NCI-H2107 (cell line): Measurements from ENCODE around the gene RNF4.
"Not testable (repeated sequence)": the region's sequence is repeated elsewhere in the genome, so short reads cannot be mapped to it uniquely, and the experiment has no call there.

Source experiments
- DNase-seq: peaks from one replicate; lab custom pipeline; 2025; lab: John Stamatoyannopoulos, UW

The RNF4 gene

DNA sequence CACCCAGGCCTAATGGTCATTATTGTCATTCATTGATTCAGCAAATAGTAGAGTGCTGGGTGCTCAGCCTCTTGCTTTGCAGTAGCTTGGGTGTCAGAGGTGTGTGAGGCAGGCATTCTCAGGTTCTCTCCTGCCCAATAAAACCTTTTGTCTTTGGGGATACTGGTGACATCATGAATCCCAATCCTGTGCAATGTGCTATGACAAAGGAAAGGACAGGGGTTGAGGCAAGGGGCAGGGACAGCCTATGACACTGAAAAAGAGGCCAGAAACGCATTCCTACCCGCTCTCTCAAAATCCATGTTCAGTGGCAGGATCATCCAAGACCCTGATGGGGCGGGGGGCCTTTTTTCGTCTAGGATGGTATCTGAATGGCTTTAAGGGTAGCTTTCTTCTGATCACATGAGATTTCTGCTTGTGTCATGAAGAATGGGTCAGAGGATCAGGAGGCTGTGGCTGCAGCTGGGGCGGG is 66.0 kb downstream of the RNF4 start:
- DNase-seq: no peak

DNA sequence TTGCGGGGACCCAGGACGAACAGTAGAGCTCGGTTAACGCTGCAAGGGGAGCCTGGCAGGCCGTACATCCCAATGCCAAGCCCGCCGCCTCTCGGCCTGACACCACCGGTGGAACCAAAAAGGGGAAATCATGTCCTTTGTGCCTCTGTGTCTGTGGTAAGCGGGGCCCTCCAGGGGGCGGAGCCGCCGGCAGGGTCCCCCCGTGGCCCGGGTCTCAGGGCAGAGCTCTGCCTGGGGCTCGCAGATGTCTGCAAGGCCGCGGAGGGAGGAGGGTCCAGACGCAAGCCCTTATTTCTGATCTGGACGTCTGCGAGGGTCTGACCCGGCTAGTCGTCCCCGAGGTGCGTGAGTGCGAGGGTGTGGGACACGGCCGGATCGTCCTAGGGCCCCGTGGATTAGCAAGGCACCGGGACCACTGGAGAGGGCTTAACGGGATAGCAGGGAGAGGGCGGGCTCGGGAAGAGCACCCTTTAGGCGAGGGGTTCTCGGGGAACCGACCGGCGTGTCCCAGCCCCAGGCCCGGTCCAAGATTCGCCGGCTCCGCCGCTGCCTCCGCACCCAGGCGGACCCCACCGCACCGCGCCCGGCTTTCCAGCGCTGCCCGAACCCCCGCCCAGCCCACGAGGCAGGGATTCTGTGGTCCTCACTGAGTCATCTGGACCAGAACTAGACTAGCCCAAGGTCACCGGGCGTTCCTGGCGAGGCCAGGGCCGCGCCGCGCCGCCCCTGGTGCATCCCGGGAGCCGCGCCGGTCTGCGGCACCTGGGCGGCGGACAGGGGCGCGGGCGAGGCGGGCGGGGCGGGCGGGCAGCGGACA is 66.7 kb downstream of the RNF4 start:
- no peak for DNase-seq

DNA sequence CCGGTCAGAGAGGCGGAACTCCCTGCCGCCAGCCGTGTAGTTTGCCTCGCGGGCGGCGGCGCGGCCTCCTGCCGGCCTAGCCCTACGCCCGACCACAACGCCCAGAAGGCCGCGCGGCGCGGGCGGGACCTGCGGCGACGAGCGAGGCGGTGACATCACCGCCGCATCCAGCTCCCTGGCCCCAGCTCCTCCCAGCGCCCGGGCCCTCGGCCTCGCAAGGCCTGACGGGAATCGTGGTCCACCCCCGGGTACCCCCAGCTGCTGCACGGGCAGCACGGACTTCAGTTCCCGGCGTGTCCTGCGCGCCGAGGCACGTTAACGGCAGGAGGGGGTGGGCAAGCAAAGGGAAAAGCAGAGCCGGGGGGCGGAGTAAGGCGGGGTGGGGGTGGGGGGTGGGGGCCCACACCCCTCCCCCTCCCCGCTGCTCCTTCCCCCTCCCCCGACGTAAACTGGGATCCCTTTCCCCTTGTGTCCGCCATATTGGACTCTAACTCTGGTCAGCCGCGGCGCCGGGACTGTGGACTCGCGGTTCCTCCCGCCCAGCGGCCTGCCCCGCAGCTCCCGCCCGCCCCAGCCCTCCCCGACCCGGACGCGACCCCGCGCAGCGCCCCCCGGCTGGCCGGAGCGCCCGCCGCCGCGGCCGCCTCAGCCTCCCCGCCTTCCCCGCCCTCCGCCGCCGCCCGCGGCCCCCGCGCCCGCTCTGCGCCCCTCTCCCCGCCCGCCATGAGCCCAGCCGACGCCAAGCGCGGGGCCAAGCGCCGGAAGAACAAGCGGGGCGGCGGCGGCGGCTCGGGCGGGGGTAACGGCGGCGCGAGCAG is 67.5 kb downstream of the RNF4 start, which contains the start of gene FAM193A:
FAM193A (plus strand) TSS at position 455 of the 818 bp plus-strand sequence; CDS start at position 724, 269 bp downstream.
- peak; percentile 89 for DNase-seq

DNA sequence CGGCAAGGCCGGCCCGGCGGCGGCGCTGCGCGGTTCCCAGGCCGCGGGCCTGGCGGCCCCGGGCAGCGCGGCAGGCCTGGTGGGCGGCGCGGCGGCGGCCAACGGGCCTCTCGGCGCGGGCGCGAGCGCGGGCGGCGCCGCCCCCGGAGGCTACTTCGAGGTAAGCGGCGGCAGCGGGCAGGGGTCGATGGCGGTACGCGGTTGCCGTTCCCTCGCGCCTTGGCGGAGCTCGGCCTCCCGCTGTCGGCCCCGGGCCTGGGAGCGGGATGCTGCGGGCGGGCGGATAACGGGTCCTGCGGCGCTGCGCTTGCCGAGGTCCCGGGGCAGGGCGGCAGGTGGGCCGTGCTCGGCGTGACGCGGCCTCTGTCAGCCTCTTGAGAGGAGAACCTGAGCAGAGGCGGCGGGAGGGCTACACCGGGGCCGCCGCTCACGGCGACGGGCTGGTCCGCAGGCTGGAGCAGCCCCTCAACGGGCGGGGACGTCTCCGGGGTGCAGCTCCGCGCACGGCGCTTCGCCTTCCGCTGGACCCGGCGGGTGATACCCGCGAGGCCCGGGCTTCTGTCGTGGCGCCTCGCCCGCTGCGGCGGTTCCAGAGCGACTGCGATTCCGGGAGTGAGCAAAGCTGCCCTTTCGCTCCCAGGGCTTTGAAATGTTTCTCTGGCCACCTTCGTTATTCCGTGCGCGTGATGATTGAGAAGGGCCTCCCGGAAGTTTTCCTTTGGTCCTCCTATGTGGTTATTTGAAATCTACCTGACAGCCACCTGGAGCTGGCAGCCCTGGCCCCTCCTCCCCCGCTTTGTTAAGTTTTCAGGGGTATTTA is 68.3 kb downstream of the RNF4 start:
- no peak for DNase-seq

DNA sequence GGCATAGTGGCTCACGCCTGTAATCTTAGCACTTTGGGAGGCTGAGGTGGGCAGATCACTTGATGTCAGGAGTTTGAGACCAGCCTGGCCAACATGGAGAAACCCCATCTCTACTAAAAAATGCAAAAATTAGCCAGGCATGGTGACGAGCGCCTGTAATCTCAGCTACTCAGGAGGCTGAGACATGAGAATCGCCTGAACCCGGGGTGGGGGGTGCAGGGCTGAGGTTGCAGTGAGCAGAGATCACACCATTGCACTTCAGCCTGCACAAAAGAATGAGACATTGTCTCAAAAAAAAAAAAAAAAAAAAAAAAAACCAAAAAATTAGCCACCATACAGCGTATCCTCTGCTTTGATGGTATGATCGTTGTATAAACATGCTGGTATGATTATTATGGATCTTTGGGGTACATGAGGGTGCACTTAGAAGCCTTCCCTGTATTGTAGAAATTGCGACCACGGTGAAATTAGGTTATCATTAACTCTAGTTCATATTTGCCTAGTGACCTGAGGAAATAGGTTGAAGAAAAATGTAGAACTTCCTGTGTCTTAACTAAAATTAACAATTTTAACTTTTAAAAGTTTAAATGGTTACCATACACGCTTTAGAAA is 74.8 kb downstream of the RNF4 start:
- not testable (repeated sequence) for DNase-seq

DNA sequence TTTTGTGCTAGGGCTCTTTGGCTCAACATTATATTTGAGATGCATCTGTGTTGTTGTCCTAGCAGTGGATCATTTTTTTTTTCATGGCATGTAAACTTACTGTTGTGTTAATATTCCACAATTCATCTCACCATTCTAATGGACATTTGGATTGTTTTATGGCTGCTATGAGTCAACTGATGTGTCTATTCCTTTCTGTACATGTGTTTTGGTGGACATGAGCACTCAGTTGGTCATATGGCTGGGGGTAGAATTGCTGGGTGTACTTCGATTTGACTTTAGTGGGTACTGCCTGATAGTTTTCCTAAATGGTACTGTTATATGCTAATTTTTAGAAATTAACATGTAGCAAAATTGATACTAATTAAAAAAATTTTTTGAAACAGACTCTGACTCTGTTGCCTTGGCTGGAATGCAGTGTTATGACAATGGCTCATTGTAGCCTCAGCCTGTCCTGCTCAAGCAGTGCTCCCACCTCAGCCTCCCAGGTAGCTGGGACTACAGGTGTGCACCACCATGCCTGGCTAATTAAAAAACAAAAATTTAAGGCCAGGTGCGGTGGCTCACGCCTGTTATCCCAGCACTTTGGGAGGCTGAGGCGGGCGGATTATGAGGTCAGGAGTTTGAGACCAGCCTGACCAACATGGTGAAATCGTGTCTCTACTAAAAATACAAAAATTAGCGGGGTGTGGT is 76.6 kb downstream of the RNF4 start:
- DNase-seq: no peak

DNA sequence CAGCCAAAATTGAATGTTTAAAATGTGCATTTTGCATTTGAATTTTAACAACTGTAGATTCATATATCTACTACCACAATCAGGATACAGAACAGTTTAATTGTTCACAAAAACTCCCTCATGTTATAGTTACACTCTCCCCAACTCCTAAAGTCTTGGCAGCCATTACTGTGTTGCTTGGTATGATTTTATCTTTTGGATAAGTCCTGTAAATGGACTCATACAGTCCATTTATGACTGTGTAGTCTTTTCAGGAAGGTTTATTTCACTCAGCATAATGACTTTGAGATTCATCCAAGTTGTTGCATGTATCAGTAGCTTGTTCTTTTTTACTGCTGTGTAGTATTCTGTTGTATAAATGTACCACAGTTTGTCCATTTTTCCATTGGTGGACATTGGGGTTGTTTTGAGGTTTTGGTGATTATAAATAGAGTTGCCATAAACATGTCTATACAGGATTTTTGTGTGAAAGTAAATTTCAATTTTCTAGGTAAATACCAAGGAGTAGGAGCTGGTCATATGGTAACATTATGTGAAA is 77.4 kb downstream of the RNF4 start:
- no peak for DNase-seq

DNA sequence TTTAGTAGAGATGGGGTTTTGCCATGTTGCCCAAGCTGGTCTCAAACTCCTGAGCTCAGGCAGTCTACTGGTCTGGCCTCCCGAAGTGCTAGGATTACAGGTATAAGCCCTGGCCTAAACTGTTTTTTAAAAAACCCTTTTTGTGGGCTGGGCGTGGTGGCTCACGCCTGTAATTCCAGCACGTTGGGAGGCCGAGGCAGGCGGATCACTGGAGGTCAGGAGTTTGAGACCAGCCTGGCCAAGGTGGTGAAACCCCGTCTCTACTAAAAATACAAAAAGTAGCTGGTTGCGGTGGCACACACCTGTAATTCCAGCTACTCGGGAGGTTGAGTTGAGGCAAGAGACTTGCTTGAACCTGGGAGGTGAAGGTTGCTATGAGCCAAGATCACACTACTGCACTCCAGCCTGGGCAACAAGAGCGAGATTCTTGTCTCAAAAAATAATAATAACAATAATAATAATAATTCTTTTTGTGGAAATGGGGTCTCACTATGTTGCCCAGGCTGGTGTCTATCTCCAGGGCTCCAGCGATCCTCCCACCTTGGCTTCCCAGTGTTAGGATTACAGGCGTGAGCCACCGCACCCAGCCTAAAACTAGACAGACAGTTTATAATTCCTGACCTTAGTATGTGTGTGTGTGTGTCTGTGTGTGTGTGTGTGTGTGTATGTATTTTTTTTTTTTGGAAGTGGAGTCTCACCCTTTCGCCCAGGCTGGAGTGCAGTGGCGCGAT is 78.2 kb downstream of the RNF4 start:
- not testable (repeated sequence) for DNase-seq

DNA sequence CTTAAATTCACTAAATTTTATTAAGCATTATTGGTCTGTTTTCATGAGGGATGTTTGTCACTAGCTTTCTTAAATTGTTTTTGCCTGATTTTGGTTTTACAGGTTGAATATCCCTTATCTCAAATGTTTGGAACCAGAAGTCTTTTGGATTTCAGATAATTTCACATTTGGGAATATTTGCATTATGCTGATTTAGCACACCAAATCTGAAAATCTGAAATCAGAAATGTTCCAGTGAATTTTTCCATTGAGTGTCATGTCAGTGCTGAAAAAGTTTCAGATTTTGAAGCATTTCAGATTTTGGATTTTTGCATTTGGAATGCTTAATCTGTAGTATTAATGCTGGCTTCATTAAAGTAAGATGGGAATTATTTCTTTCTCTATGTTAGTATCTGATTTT is 82.2 kb downstream of the RNF4 start:
- no peak for DNase-seq

DNA sequence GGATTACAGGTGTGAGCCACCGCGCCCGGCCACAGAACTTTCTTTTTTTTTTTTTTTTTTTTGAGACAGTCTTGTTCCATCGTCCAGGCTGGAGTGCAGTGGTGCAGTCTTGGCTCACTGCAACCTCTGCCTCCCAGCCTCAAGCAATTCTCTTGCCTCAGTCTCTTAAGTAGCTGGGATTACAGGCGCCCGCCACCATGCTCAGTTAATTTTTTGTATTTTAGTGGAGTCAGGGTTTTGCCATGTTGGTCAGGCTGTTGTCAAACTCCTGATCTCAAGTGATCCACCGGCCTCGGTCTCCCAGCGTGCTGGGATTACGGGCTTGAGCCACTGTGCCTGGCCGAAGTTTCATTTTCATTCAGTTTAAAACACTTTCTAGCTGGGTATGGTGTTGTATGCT is 83.9 kb downstream of the RNF4 start:
- DNase-seq: no peak

DNA sequence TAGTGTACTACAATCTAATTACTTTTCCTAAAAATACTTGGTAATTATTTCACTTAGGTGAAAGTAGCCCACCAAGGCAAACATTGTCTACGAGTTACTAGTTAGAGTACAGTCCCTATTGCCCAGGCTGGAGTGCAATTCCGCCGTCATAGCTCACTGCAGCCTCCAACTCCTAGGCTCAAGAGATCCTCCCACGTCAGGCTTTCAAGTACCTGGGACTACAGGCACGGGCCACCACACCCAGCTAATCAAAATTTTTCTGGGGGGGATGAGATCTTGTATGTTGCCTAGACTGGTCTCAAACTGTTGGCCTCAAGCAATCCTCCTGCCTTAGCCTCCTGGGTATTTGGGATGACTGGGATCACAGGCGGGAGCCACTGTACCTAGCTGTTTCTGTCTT is 89.4 kb downstream of the RNF4 start:
- no peak for DNase-seq

DNA sequence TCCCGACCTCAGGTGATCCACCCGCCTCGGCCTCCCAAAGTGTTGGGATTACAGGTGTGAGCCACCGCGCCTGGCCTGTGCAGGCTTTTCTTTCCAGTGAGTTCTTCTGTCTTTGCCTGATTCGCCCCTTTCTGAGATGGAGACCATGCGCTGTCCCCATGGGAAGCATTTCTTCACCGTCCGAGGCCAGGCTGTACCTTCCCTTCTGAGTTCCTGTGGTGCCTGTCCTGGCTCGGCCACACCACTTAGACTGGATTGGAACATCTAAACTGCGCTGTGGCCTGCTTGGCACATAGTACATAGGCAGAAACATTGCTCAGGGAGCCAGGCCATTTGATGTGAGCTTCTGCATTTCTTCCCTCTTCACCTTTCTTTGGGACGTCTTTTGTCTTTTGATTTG is 91.3 kb downstream of the RNF4 start:
- no peak for DNase-seq
